ENCODE data around the gene PAQR5. TPM values are rescaled to one million over a fixed set of nuclear protein-coding genes. Genes with fewer than 3 reads are reported as not detected.

The PAQR5 gene
- total RNA-seq, 1 experiment from 2014 or later = 3.4 TPM

DNA sequence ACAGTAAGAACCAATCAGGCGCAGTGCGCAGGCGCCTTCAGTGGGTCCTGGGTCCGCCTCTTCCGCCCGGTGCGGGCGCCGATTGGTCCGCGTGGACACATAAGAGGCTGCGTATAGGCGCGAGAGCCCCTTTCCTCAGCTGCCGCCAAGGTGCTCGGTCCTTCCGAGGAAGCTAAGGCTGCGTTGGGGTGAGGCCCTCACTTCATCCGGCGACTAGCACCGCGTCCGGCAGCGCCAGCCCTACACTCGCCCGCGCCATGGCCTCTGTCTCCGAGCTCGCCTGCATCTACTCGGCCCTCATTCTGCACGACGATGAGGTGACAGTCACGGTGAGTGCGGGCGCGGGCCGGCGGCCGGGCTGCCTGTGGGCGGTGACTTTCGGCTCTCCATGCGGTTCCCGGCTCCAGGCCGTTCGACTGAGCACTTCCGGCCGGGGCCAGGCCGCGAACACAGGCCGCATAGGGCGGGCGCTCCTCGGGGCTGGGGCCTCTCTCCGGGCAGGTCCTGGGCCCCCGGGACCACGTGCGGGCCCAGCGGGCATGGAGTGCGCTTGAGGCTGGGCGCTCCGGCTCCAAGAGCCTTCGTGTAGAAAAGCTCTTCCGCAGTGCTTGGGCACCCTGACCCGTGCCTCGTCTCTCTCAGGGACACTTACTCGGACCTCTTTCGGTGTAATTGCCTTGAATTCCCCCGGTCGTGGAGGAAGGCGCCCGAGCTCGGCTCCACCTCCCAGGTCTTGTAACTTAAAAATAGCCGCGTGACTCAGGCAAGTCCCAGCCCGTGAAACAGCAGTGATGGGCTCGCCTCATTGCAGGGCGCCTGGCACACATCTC, 154.2 kb downstream of the PAQR5 start, which contains the start of gene RPLP1:
Gene RPLP1, plus strand, starts transcription at position 127 of the 830 bp plus-strand sequence. Its CDS starts 131 bp downstream, at position 258.
- H3K4me1 Mint-ChIP-seq (ENCODE audit: low read depth, unreplicated experiment) = peaks cover 12% of the 10 kb centered on the region
- H3K36me3 Mint-ChIP-seq (ENCODE audit: insufficient read depth, unreplicated experiment) = peaks cover 59% of the 10 kb centered on the region
- no peaks in the 10 kb centered on the region for H3K27me3 ChIP-seq (replicated peaks; ENCODE audit: control insufficient read depth, insufficient read depth, low read length)
- H3K4me3 Mint-ChIP-seq (ENCODE audit: unreplicated experiment) = peak within 1 kb of the TSS; percentile 88
- peaks cover 3% of the 10 kb centered on the region; the same call in 1 of the 2 replicates for H3K36me3 ChIP-seq (ENCODE audit: control insufficient read depth, insufficient read depth, low read length)
- no peaks in the 10 kb centered on the region for H3K9me3 Mint-ChIP-seq (ENCODE audit: unreplicated experiment)
- peak within 1 kb of the TSS; percentile 93 for H3K27ac Mint-ChIP-seq (ENCODE audit: unreplicated experiment)
- H3K4me1 ChIP-seq = peaks cover 7% of the 10 kb centered on the region; the same call in 1 of the 2 replicates
- TF ChIP-seq, protein P1, sequence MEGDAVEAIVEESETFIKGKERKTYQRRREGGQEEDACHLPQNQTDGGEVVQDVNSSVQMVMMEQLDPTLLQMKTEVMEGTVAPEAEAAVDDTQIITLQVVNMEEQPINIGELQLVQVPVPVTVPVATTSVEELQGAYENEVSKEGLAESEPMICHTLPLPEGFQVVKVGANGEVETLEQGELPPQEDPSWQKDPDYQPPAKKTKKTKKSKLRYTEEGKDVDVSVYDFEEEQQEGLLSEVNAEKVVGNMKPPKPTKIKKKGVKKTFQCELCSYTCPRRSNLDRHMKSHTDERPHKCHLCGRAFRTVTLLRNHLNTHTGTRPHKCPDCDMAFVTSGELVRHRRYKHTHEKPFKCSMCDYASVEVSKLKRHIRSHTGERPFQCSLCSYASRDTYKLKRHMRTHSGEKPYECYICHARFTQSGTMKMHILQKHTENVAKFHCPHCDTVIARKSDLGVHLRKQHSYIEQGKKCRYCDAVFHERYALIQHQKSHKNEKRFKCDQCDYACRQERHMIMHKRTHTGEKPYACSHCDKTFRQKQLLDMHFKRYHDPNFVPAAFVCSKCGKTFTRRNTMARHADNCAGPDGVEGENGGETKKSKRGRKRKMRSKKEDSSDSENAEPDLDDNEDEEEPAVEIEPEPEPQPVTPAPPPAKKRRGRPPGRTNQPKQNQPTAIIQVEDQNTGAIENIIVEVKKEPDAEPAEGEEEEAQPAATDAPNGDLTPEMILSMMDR (IDR thresholded peaks at IDR 0.05; ENCODE audit: insufficient read depth in 1 of 2, low read depth in 1 of 2, low read length in 1 of 2, severe bottlenecking in 1 of 2, unreplicated experiment in 1 of 2) = no peak
- H3K4me3 ChIP-seq (ENCODE audit: low read depth, low read length) = peak within 1 kb of the TSS; percentile 78
- H3K27me3 Mint-ChIP-seq (ENCODE audit: insufficient read depth, unreplicated experiment) = no peaks in the 10 kb centered on the region
- intact Hi-C loops (cut with micrococcal nuclease; ENCODE audit: unreplicated experiment) = loop anchor here (1.0 to 2.0 kb wide), 2 partner anchors 9 to 38 kb away; partner anchors contain the start of gene KIF23
- BruUV-seq (replicated peaks) = no TSS peak
- DNase-seq = peak; percentile 92 to 95
- no peaks in the 10 kb centered on the region for H3K9me3 ChIP-seq
- POLR2A ChIA-PET = interaction anchor here (0.6 to 3.5 kb wide), 8 partner anchors 10 to 698 kb away, joined by 3 to 84 read pairs (median 4); partner anchors contain the start of genes GLCE and KIF23
- CTCF ChIA-PET = interaction anchor here (1.6 to 1.9 kb wide), 2 partner anchors 10 kb away, joined by 7 to 28 read pairs; no protein-coding TSS in a partner anchor

DNA sequence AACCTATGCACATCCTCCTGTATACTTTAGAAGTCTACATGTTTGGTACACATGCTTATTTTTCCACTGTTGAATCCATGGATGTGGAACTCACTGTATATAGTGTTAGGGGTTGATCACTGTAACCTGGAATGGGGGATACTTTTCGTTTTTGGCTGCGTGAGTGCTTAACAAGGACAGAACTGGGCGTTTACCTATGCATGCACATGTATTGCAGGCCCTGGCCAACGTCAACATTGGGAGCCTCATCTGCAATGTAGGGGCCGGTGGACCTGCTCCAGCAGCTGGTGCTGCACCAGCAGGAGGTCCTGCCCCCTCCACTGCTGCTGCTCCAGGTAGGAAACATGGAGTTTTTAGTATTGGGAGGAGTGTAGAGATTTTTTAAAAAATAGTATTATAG, 156.2 kb downstream of the PAQR5 start:
- peak overlapping the region; percentile 88 for H3K4me3 Mint-ChIP-seq (ENCODE audit: unreplicated experiment)
- H3K9me3 Mint-ChIP-seq (ENCODE audit: unreplicated experiment) = no peaks in the 10 kb centered on the region
- BruUV-seq (replicated peaks) = no TSS peak
- Histone ChIP-seq H3K9me3 (no peaks in the 10 kb centered on the region), H3K4me3 (ENCODE audit: low read depth, low read length) (no peak overlapping the region; the same call in 1 of the 2 replicates), H3K36me3 (ENCODE audit: control insufficient read depth, insufficient read depth, low read length) (peaks cover 3% of the 10 kb centered on the region; the same call in 1 of the 2 replicates), H3K27me3 (replicated peaks; ENCODE audit: control insufficient read depth, insufficient read depth, low read length) (no peaks in the 10 kb centered on the region), H3K4me1 (peaks cover 7% of the 10 kb centered on the region; the same call in 1 of the 2 replicates)
- no peak for DNase-seq
- no peaks in the 10 kb centered on the region for H3K27me3 Mint-ChIP-seq (ENCODE audit: insufficient read depth, unreplicated experiment)
- peaks cover 72% of the 10 kb centered on the region for H3K36me3 Mint-ChIP-seq (ENCODE audit: insufficient read depth, unreplicated experiment)
- H3K27ac Mint-ChIP-seq (ENCODE audit: unreplicated experiment) = peak overlapping the region; percentile 93
- ChIA-PET CTCF (interaction anchor here (0.6 to 1.6 kb wide), 2 partner anchors 8 to 9 kb away, joined by 4 to 7 read pairs; no protein-coding TSS in a partner anchor), POLR2A (interaction anchor here (3.5 kb wide), 1 partner anchor 8 kb away, joined by 84 read pairs; no protein-coding TSS in a partner anchor)
- TF ChIP-seq, protein P1 (IDR thresholded peaks at IDR 0.05; ENCODE audit: insufficient read depth in 1 of 2, low read depth in 1 of 2, low read length in 1 of 2, severe bottlenecking in 1 of 2, unreplicated experiment in 1 of 2) = no peak
- peaks cover 12% of the 10 kb centered on the region for H3K4me1 Mint-ChIP-seq (ENCODE audit: low read depth, unreplicated experiment)
- intact Hi-C loops (cut with micrococcal nuclease; ENCODE audit: unreplicated experiment) = no loop called here
